ENCODE measurements around the gene BDH1. TPM values are rescaled to one million over a fixed set of nuclear protein-coding genes. Genes with fewer than 3 reads are reported as not detected.

The BDH1 gene
- total and polyA plus RNA-seq, 2 of the 13 experiments (the other 11 are each of a cell fraction or from before 2014, with no cell fraction given) = 21.2 to 71.9 TPM

DNA sequence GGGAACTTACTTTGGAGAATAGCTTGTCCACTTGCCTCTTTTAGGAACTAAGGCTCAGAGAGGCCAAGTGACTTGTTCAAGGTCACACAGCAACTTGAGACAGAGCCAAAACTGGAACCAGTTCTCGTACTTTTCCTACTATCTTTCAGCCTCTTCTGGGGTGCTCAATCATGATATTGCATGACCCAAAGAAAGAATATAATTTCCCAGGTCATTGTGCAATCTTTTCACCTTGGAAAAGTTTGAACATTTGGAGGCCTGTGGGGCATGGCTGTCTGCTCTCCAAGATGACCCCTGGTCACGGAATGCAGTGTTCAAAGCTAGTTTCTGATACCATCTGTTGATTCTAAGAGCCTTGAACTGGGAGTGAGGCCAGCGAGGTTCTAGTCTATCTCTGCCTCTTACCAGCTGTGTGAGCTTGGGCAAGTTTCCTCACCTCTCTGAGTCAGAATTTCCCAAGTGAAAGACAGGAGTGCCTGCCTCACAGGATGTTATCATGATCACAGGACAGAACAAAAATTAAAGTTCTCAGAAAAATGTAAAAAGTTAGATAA lies 89.7 kb downstream of the BDH1 start (continued):
- TF ChIP-seq, protein P1, sequence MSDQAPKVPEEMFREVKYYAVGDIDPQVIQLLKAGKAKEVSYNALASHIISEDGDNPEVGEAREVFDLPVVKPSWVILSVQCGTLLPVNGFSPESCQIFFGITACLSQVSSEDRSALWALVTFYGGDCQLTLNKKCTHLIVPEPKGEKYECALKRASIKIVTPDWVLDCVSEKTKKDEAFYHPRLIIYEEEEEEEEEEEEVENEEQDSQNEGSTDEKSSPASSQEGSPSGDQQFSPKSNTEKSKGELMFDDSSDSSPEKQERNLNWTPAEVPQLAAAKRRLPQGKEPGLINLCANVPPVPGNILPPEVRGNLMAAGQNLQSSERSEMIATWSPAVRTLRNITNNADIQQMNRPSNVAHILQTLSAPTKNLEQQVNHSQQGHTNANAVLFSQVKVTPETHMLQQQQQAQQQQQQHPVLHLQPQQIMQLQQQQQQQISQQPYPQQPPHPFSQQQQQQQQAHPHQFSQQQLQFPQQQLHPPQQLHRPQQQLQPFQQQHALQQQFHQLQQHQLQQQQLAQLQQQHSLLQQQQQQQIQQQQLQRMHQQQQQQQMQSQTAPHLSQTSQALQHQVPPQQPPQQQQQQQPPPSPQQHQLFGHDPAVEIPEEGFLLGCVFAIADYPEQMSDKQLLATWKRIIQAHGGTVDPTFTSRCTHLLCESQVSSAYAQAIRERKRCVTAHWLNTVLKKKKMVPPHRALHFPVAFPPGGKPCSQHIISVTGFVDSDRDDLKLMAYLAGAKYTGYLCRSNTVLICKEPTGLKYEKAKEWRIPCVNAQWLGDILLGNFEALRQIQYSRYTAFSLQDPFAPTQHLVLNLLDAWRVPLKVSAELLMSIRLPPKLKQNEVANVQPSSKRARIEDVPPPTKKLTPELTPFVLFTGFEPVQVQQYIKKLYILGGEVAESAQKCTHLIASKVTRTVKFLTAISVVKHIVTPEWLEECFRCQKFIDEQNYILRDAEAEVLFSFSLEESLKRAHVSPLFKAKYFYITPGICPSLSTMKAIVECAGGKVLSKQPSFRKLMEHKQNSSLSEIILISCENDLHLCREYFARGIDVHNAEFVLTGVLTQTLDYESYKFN (CRISPR knock-in tag; conservative IDR thresholded peaks at IDR 0.05) = peak; percentile 80
- TF ChIP-seq CBFB (CRISPR knock-in tag; IDR thresholded peaks at IDR 0.05) (peak; percentile 59; the same call in 1 of the 2 replicates), RFXAP (CRISPR knock-in tag; IDR thresholded peaks at IDR 0.05; ENCODE audit: borderline replicate concordance) (0 out of 2 replicates have a peak, but pooled peaks have one; percentile 68), NCOR1 (IDR thresholded peaks at IDR 0.05; ENCODE audit: borderline replicate concordance, low read length) (peak; percentile 84), MIER3 (CRISPR knock-in tag; IDR thresholded peaks at IDR 0.05; ENCODE audit: borderline replicate concordance) (peak; percentile 18; the same call in 1 of the 2 replicates), GATAD1 (CRISPR knock-in tag; IDR thresholded peaks at IDR 0.05) (0 out of 2 replicates have a peak, but pooled peaks have one; percentile 20), CHD4 (IDR thresholded peaks at IDR 0.05; ENCODE audit: borderline replicate concordance, low read length) (peak; percentile 95), ZNF629 (CRISPR knock-in tag; conservative IDR thresholded peaks at IDR 0.05) (no peak), ZNF337 (CRISPR knock-in tag; IDR thresholded peaks at IDR 0.05; ENCODE audit: borderline replicate concordance, low read depth) (no peak), ZNF382 (CRISPR knock-in tag; IDR thresholded peaks at IDR 0.05; ENCODE audit: borderline replicate concordance) (no peak), EHMT2 (IDR thresholded peaks at IDR 0.05; ENCODE audit: borderline replicate concordance, low read depth, low read length) (no peak), MYC (CRISPR knock-in tag; IDR thresholded peaks at IDR 0.05; ENCODE audit: borderline replicate concordance) (0 out of 2 replicates have a peak, but pooled peaks have one; percentile 33), NR1H2 (CRISPR knock-in tag; IDR thresholded peaks at IDR 0.05; ENCODE audit: borderline replicate concordance, low read depth) (peak; percentile 64; the same call in 1 of the 2 replicates), ZFP36L1 (CRISPR knock-in tag; IDR thresholded peaks at IDR 0.05) (no peak), ZNF331 (CRISPR knock-in tag; IDR thresholded peaks at IDR 0.05) (peak; percentile 42; the same call in 1 of the 2 replicates)
- TF ChIP-seq, protein P2, sequence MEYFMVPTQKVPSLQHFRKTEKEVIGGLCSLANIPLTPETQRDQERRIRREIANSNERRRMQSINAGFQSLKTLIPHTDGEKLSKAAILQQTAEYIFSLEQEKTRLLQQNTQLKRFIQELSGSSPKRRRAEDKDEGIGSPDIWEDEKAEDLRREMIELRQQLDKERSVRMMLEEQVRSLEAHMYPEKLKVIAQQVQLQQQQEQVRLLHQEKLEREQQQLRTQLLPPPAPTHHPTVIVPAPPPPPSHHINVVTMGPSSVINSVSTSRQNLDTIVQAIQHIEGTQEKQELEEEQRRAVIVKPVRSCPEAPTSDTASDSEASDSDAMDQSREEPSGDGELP (IDR thresholded peaks at IDR 0.05; ENCODE audit: borderline replicate concordance, low read depth) = peak; percentile 75; the same call in 1 of the 2 replicates
- TF ChIP-seq, protein P3, sequence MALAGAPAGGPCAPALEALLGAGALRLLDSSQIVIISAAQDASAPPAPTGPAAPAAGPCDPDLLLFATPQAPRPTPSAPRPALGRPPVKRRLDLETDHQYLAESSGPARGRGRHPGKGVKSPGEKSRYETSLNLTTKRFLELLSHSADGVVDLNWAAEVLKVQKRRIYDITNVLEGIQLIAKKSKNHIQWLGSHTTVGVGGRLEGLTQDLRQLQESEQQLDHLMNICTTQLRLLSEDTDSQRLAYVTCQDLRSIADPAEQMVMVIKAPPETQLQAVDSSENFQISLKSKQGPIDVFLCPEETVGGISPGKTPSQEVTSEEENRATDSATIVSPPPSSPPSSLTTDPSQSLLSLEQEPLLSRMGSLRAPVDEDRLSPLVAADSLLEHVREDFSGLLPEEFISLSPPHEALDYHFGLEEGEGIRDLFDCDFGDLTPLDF (CRISPR knock-in tag; IDR thresholded peaks at IDR 0.05) = 0 out of 2 replicates have a peak, but pooled peaks have one; percentile 33
- TF ChIP-seq, protein P4, sequence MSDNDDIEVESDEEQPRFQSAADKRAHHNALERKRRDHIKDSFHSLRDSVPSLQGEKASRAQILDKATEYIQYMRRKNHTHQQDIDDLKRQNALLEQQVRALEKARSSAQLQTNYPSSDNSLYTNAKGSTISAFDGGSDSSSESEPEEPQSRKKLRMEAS (IDR thresholded peaks at IDR 0.05) = peak; percentile 74
- TF ChIP-seq, protein P5, sequence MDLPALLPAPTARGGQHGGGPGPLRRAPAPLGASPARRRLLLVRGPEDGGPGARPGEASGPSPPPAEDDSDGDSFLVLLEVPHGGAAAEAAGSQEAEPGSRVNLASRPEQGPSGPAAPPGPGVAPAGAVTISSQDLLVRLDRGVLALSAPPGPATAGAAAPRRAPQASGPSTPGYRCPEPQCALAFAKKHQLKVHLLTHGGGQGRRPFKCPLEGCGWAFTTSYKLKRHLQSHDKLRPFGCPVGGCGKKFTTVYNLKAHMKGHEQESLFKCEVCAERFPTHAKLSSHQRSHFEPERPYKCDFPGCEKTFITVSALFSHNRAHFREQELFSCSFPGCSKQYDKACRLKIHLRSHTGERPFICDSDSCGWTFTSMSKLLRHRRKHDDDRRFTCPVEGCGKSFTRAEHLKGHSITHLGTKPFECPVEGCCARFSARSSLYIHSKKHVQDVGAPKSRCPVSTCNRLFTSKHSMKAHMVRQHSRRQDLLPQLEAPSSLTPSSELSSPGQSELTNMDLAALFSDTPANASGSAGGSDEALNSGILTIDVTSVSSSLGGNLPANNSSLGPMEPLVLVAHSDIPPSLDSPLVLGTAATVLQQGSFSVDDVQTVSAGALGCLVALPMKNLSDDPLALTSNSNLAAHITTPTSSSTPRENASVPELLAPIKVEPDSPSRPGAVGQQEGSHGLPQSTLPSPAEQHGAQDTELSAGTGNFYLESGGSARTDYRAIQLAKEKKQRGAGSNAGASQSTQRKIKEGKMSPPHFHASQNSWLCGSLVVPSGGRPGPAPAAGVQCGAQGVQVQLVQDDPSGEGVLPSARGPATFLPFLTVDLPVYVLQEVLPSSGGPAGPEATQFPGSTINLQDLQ (CRISPR knock-in tag; IDR thresholded peaks at IDR 0.05) = 0 out of 2 replicates have a peak, but pooled peaks have one; percentile 15
- TF ChIP-seq, protein P6, sequence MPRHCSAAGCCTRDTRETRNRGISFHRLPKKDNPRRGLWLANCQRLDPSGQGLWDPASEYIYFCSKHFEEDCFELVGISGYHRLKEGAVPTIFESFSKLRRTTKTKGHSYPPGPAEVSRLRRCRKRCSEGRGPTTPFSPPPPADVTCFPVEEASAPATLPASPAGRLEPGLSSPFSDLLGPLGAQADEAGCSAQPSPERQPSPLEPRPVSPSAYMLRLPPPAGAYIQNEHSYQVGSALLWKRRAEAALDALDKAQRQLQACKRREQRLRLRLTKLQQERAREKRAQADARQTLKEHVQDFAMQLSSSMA (CRISPR knock-in tag; IDR thresholded peaks at IDR 0.05) = no peak
